ENCODE data around the gene FBXO48.

Gene FBXO48

GRCh38 chr2:68487773-68488355 is 20.8 kb upstream of the FBXO48 start:
- TF ChIP-seq CTCF (IDR thresholded peaks at IDR 0.05; ENCODE audit: low read depth, low read length, missing control alignments) = no peak
- no peak for DNase-seq (ENCODE audit: extremely low read depth, low read depth)

GRCh38 chr2:68483011-68483410 is 15.9 kb upstream of the FBXO48 start:
- no peak for TF ChIP-seq CTCF (IDR thresholded peaks at IDR 0.05; ENCODE audit: low read depth, low read length, missing control alignments)
- DNase-seq (ENCODE audit: extremely low read depth, low read depth) = no peak
- H3K4me3 ChIP-seq (replicated peaks; ENCODE audit: low read depth, low read length) = no peak overlapping the region

More at GRCh38 chr2:68487773-68488355, 20.8 kb upstream of the FBXO48 start:
- H3K4me3 ChIP-seq (replicated peaks; ENCODE audit: low read depth, low read length) = no peak overlapping the region

- DNase-seq (ENCODE audit: extremely low read depth, low read depth) = no peak
- H3K4me3 ChIP-seq (replicated peaks; ENCODE audit: low read depth, low read length) = no peak overlapping the region
- TF ChIP-seq CTCF (IDR thresholded peaks at IDR 0.05; ENCODE audit: low read depth, low read length, missing control alignments) = no peak
Observed at GRCh38 chr2:68482296-68482820, 15.3 kb upstream of the FBXO48 start.

- DNase-seq (ENCODE audit: extremely low read depth, low read depth) = no peak
- H3K4me3 ChIP-seq (replicated peaks; ENCODE audit: low read depth, low read length) = no peak overlapping the region
- no peak for TF ChIP-seq CTCF (IDR thresholded peaks at IDR 0.05; ENCODE audit: low read depth, low read length, missing control alignments)
Observed at GRCh38 chr2:68478688-68479087, 11.6 kb upstream of the FBXO48 start.

- TF ChIP-seq CTCF (IDR thresholded peaks at IDR 0.05; ENCODE audit: low read depth, low read length, missing control alignments) = no peak
- H3K4me3 ChIP-seq (replicated peaks; ENCODE audit: low read depth, low read length) = no peak overlapping the region
Observed at GRCh38 chr2:68476454-68476853, 9.4 kb upstream of the FBXO48 start.

GRCh38 chr2:68475576-68475975 is 8.5 kb upstream of the FBXO48 start:
- no peak overlapping the region for H3K4me3 ChIP-seq (replicated peaks; ENCODE audit: low read depth, low read length)
- no peak for TF ChIP-seq CTCF (IDR thresholded peaks at IDR 0.05; ENCODE audit: low read depth, low read length, missing control alignments)
- DNase-seq (ENCODE audit: extremely low read depth, low read depth) = no peak

More at GRCh38 chr2:68476454-68476853, 9.4 kb upstream of the FBXO48 start:
- no peak for DNase-seq (ENCODE audit: extremely low read depth, low read depth)

- DNase-seq (ENCODE audit: extremely low read depth, low read depth) = no peak
- TF ChIP-seq CTCF (IDR thresholded peaks at IDR 0.05; ENCODE audit: low read depth, low read length, missing control alignments) = no peak
- H3K4me3 ChIP-seq (replicated peaks; ENCODE audit: low read depth, low read length) = no peak overlapping the region
Observed at GRCh38 chr2:68475110-68475509, 8.0 kb upstream of the FBXO48 start.
